Ishikawa (cell line): Measurements from ENCODE around the gene EMC10.

Experiments used
- CEBPB ChIP-seq: IDR thresholded peaks from 2 replicates; pipeline ENCODE4 v1.6.1; 2012
- CREB1 ChIP-seq: IDR thresholded peaks from 2 replicates; pipeline ENCODE4 v1.6.1; 2012; ENCODE audit warnings: low read depth
- EGR1 ChIP-seq: IDR thresholded peaks from 2 replicates; pipeline ENCODE4 v1.6.1; 2012
- EP300 ChIP-seq: IDR thresholded peaks from 2 replicates; pipeline ENCODE4 v1.6.1; 2012; ENCODE audit warnings: borderline replicate concordance
- FOXM1 ChIP-seq: IDR thresholded peaks from 2 replicates; pipeline ENCODE4 v1.6.1; 2012; ENCODE audit warnings: low read depth, borderline replicate concordance
- REST ChIP-seq: IDR thresholded peaks from 2 replicates; pipeline ENCODE4 v1.6.1; 2012; ENCODE audit warnings: low read depth, mild to moderate bottlenecking
- TAF1 ChIP-seq: IDR thresholded peaks from 2 replicates; pipeline ENCODE4 v1.6.1; 2012; ENCODE audit warnings: low read depth, mild to moderate bottlenecking
- TCF12 ChIP-seq: IDR thresholded peaks from 2 replicates; pipeline ENCODE4 v1.6.1; 2012; ENCODE audit warnings: low read depth
- TEAD4 ChIP-seq: IDR thresholded peaks from 2 replicates; pipeline ENCODE4 v1.6.1; 2012
- USF1 ChIP-seq: IDR thresholded peaks from 2 replicates; pipeline ENCODE4 v1.6.1; 2012
- ZBTB7A ChIP-seq: IDR thresholded peaks from 2 replicates; pipeline ENCODE4 v1.6.1; 2012; ENCODE audit warnings: low read depth
- TF ChIP-seq, protein P1 (sequence below): IDR thresholded peaks from 2 replicates; pipeline ENCODE4 v1.6.1; 2012

- TF ChIP-seq TAF1: no peak
- no peak for TF ChIP-seq FOXM1
- TF ChIP-seq, protein P1, sequence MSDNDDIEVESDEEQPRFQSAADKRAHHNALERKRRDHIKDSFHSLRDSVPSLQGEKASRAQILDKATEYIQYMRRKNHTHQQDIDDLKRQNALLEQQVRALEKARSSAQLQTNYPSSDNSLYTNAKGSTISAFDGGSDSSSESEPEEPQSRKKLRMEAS: peak; percentile 15; the same call in 1 of the 2 replicates
- TF ChIP-seq CEBPB: no peak
- TF ChIP-seq USF1: no peak
- no peak for TF ChIP-seq REST
- TF ChIP-seq CREB1: no peak
- TF ChIP-seq EGR1: no peak
- no peak for TF ChIP-seq TCF12
- no peak for TF ChIP-seq ZBTB7A
- no peak for TF ChIP-seq TEAD4
- TF ChIP-seq EP300: no peak
Measured at GRCh38 chr19:50427997-50428425, 48.3 kb upstream of the EMC10 start.
